Adrenal gland (tissue), 12 donors: ENCODE data around the gene GAS2L1. TPM values are rescaled to one million over a fixed set of nuclear protein-coding genes. Genes with fewer than 3 reads are reported as not detected.

Experiments used
- DNase-seq, 7 donors: peaks; one replicate each; pipeline ENCODE4 v3.0.0-alpha.2; 2019 to 2020
- H3K27ac ChIP-seq, 5 donors: fragments of 200-600 bp; sonication (generic) in 4 of 5; 1 replicate in 3 of 5; 2 replicates in 2 of 5; pipeline versions ENCODE4 v1.5.1 to v1.8.0; 2016 to 2020; ENCODE audit warnings: mild to moderate bottlenecking in 1 of 5
- H3K27me3 ChIP-seq: fragments of 200-600 bp; 2 replicates; pipeline ENCODE4 v1.8.0; 2021
- H3K36me3 ChIP-seq, 2 donors: fragments of 200-600 bp; replicated peaks in 1 of 2; 1 replicate in 1 of 2; 2 replicates in 1 of 2; pipeline versions ENCODE4 v1.5.1 to v1.8.0; 2018 to 2022
- H3K4me1 ChIP-seq, 2 donors: fragments of 200-600 bp; replicated peaks in 1 of 2; 1 replicate in 1 of 2; 2 replicates in 1 of 2; pipeline versions ENCODE4 v1.5.1 to v1.8.0; 2018 to 2021
- H3K4me3 ChIP-seq, 4 donors: fragments of 200-600 bp; sonication (generic) in 3 of 4; one replicate each; pipeline ENCODE4 v1.5.1; 2016 to 2018
- H3K9me3 ChIP-seq, 3 donors: fragments of 200-600 bp; sonication (generic) in 1 of 3; replicated peaks in 1 of 3; 1 replicate in 2 of 3; 2 replicates in 1 of 3; pipeline versions ENCODE4 v1.5.1 to v1.8.0; 2016 to 2021
- CTCF ChIP-seq, 6 experiments: fragments of 450-650 bp in 4 of 6; fragments of 200-600 bp in 2 of 6; sonication (generic) in 1 of 6; IDR thresholded peaks; 1 replicate in 5 of 6; 2 replicates in 1 of 6; pipeline versions ENCODE4 v1.5.1 to v1.8.0; 2016 to 2021; ENCODE audit warnings: antibody characterized with exemption in 6 of 6, mild to moderate bottlenecking in 2 of 6, moderate library complexity in 1 of 6
- POLR2A ChIP-seq, 2 donors: fragments of 450-650 bp; IDR thresholded peaks; one replicate each; pipeline ENCODE4 v1.6.1; 2017; ENCODE audit warnings: antibody characterized with exemption in 2 of 2, mild to moderate bottlenecking in 2 of 2, moderate library complexity in 1 of 2
- WGBS, 4 donors: extraction: QIAGEN DNeasy Blood & Tissue Kit in 2 of 4; methylation state at CpG; one replicate each; pipeline versions ENCODE4 v1.1.5 to v1.1.7; 2013 to 2017; 5-methylcytosine and 5-hydroxymethylcytosine counted together
- intact Hi-C, 2 donors: fragments of 100-400 bp; cut with DNase I; formaldehyde crosslinking; loops; one replicate each; pipeline versions ENCODE4 v1.14.1 to v1.15.0; 2022 to 2023
- polyA plus RNA-seq, 3 donors: library from polyadenylated mRNA; stranded (reverse); fragments of 200-250 nt in 2 of 3; fragments of 350-450 nt in 1 of 3; fragmentation: Illumina TruSeq in 1 of 3; extraction: RNeasy Lipid Tissue Mini Kit (QIAGEN cat#74804) in 1 of 3; gene quantifications; one replicate each; pipeline ENCODE4 v1.2.3, GENCODE V29; 2013 to 2014
- total RNA-seq, 9 donors: library from RNA; depleted of rRNA in 4 of 9; stranded (reverse); fragments of >200 nt in 4 of 9; fragments of 120-200 nt in 1 of 9; fragmentation: NEBNext Ultra II Directional in 1 of 9; extraction: Animal tissue kit (Norgen Biotek cat#: 25700) in 1 of 9; gene quantifications; one replicate each; pipeline versions ENCODE4 v1.1.0 to v1.2.4, GENCODE V29; 2013 to 2023
- donor health status: healthy with polysubstance abuse.
- donor health status: Bipolar disorder and iron deficiency.
- donor health status: DM: yes; HTN: yes; CAD: no.
- donor health status: DM: no; HTN: no; CAD: no.
- donor health status: DM: no; HTN: no; CAD: no.
- donor health status: DM: yes; HTN: yes; CAD: no.

Gene GAS2L1
- total and polyA plus RNA-seq, 12 donors = 3.6 to 87.3 (median 40.4) TPM

- no peak for TF ChIP-seq POLR2A (IDR thresholded peaks at IDR 0.05)
- no peak for TF ChIP-seq CTCF (IDR thresholded peaks at IDR 0.05)
- Histone ChIP-seq H3K4me1 (peaks cover 0 to 11% of the 10 kb centered on the region in 2 donors), H3K36me3 (peaks cover 0 to 100% of the 10 kb centered on the region in 2 donors), H3K9me3 (no peaks in the 10 kb centered on the region), H3K27me3 (no peaks in the 10 kb centered on the region), H3K4me3 (no peak overlapping the region), H3K27ac (peak overlapping the region in 1 of 5 donors; percentile 15)
- 64 to 68% (median 66%) methylated on average over 7 of the region's 7 CpGs for WGBS, 4 donors
- DNase-seq = peak in 1 of 7 donors; percentile 48
- intact Hi-C loops = no loop called here
These were observed 15.2 kb upstream of the GAS2L1 start for GRCh38 chr22:29291215-29291614.

- Histone ChIP-seq H3K9me3 (no peaks in the 10 kb centered on the region), H3K27ac (no peak overlapping the region), H3K36me3 (peaks cover 0 to 100% of the 10 kb centered on the region in 2 donors), H3K4me1 (peaks cover 0 to 11% of the 10 kb centered on the region in 2 donors), H3K4me3 (no peak overlapping the region), H3K27me3 (no peaks in the 10 kb centered on the region)
- intact Hi-C loops = no loop called here
- TF ChIP-seq CTCF (IDR thresholded peaks at IDR 0.05) = no peak
- no peak for TF ChIP-seq POLR2A (IDR thresholded peaks at IDR 0.05)
- DNase-seq = no peak
These were observed 14.1 kb upstream of the GAS2L1 start for GRCh38 chr22:29292379-29292778.

GRCh38 chr22:29298641-29299040 is 7.8 kb upstream of the GAS2L1 start:
- 62 to 86% (median 74%) methylated on average over 5 to 8 of the region's 8 CpGs for WGBS, 4 donors
- peak in 2 of 7 donors; percentile 15 to 44 for DNase-seq

GRCh38 chr22:29299136-29299900 is 7.1 kb upstream of the GAS2L1 start:
- peak in 2 of 7 donors; percentile 14 to 52 for DNase-seq
- 85 to 92% (median 88%) methylated on average over 19 of the region's 19 CpGs for WGBS, 4 donors
- no peaks in the 10 kb centered on the region for H3K27me3 ChIP-seq
- no peak overlapping the region for H3K27ac ChIP-seq
- H3K4me1 ChIP-seq = peaks cover 13 to 16% of the 10 kb centered on the region in 2 donors
- intact Hi-C loops = no loop called here
- no peaks in the 10 kb centered on the region for H3K9me3 ChIP-seq
- H3K4me3 ChIP-seq = no peak overlapping the region
- no peak for TF ChIP-seq POLR2A (IDR thresholded peaks at IDR 0.05)
- no peak for TF ChIP-seq CTCF (IDR thresholded peaks at IDR 0.05)
- peaks cover 0 to 69% of the 10 kb centered on the region in 2 donors for H3K36me3 ChIP-seq

More at GRCh38 chr22:29298641-29299040, 7.8 kb upstream of the GAS2L1 start:
- Histone ChIP-seq H3K4me1 (peaks cover 13 to 16% of the 10 kb centered on the region in 2 donors), H3K9me3 (no peaks in the 10 kb centered on the region), H3K27ac (no peak overlapping the region), H3K27me3 (no peaks in the 10 kb centered on the region), H3K4me3 (no peak overlapping the region), H3K36me3 (peaks cover 0 to 75% of the 10 kb centered on the region in 2 donors)
- intact Hi-C loops = no loop called here
- TF ChIP-seq POLR2A (IDR thresholded peaks at IDR 0.05) (no peak), CTCF (IDR thresholded peaks at IDR 0.05) (no peak)
